NCI-H69 (cell line): ENCODE data around the gene DISP1.

Experiments
- DNase-seq: peaks from one replicate; lab custom pipeline; 2025; lab: John Stamatoyannopoulos, UW

The DISP1 gene

DNA sequence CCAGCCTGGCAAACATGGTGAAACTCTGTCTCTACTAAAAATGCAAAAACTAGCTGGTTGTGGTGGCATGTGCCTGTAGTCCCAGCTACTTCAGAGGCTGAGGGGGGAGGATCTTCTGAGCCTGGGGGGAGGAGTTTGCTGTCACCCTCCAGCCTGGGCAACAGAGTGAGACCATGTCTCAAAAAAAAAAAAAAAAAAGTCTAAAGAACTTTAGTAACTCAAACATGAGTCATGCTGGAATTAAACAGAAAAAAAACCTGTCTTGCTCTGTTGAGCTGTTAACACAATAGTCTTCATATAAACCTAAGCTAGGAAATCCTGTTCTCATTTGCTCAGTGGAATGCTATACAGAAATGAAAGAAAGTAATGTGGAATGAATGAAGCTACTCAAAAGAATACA, 16.7 kb upstream of the DISP1 start:
- no peak for DNase-seq

DNA sequence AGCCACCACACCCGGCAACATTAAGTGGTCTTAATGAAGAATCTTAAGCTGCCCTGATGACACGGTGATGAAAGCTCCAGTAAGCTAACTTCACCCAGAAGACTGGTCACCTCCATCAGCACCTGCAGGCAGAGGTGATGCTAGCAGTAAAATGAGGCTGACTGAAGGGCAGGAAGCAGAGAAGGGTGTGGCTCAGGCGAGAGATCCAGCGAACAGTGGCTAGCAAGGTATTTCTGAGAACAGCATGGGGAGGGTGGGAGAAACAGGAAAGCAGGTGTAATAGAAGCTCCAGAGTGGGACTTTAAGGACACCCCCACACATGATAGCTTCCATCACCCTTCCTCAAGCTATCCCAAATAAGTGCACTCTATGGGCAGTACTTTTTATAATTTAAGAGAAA, 15.9 kb upstream of the DISP1 start:
- DNase-seq, result peak; percentile 44

DNA sequence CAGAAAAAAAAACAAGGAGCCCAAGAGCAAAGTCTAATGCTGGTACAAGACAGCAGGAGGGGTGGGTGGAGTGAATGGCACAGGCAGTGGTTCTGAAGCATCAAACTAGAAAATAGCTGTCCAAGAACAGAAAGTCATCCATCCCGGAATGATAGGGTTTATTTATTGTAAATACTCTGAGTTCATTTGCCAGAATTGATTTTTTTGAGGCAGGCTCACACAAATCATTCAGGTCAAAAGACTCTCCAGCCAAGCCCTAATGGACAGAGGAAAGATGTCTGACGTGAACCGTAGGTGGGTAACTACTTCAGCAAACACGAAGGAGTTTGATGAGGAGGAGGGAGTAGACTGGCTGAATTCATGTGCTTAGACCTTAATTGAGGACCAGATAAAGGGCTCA, 13.8 kb upstream of the DISP1 start:
- DNase-seq, result peak; percentile 83

DNA sequence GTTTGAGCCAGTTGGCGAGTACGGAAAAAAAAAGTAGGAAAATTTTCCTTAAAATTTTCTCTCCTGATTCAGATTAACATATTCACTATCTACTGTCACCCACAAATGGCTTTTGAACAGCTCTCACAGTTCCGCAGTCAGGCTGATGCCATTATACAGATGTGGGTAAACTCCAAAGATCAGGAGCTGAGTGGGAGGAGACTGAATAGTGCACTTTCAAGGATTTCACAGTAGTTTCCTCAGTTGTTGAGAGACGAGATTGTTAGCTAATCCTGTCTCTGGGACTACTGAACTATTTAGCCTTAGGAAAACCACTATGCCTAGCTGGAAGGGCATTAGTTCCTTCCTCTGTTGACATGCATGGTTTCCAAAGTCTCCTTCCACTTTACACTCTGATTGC, 3.2 kb upstream of the DISP1 start:
- DNase-seq, result no peak

DNA sequence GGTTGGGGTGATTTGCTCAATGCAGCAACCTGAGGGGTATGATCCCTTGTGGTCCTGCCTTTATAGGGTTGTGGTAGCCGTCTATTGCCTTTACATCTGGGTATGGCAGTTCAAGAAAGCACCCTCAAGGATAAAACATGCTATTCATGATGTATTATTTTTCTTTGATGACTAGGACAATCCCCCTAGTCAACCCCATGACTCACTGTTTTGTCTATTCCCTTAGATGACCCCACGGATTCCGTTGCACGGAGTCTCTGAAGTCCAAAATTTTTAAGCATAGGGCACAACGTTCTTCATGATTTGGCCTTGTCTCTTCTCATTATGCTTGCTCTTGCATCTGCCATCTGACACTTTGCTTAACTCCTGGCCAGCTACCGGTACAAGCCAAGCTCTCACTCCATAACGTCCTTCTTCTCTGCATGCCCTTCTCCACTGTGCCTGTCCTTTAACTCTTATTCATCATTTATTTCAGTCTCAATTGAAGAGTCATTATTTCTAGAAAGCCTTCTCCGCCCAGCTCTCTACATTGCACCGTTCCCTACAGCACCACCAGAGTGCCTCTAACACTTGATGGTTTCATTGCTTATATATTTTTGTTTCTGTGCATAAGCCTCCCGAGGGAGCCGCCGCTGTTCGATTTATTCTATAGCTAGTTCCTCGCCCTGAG, 838 bp upstream of the DISP1 start:
- peak; percentile 58 for DNase-seq

DNA sequence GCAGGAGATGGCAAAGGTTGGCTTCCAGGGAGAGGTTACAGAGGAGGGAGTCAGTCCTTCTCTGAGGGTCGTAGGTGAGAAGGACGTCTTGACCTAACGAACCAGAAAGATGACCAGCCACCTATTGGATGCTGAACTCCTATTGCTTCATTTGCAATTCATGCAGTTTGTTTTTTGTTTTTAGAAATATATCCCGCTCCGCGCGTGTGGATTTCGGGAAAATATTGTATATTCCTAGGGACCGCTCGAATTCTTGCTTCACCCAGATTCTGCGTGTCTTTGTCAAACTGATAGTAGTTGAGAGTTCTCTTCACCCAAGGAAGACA, 564 bp downstream of the DISP1 start:
- DNase-seq, result peak; percentile 62

DNA sequence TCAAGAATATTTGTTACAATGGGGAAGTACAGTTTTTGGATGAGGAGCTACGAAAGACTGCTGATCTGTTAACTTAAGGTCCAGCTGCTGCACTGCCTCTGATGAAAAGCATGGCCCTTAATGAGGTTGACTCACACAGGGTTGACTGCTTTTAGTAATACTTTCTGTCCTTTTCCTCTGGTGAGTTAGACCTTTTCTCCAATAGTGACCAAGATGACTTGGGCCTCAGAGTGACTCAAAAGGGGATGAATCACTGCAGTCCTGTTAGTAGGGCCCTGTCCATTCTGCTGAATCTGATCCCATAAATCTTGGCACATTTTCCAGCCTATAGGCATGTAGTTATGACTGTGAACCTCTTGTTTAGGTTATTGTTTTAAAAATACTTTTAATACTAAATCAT, 2.7 kb downstream of the DISP1 start:
- DNase-seq, result peak; percentile 64

DNA sequence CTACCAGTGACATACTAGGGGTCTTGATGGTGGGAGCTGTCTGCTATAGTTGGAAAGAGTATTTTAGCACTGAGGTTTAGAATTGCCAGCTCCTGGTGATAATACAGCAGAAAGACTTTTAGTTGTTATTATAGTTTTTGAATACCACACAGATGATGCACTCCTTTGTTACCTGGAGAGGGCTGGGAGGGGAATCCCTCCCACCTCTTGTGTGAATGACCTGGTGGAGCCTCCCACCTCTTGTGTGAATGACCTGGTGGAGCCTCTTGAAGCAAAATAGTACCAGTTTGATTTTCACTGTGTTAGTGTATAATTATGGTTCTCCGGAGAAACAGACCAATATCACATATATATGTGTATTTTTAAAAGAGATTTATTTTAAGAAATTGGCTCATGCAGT, 3.3 kb downstream of the DISP1 start:
- DNase-seq, result no peak

DNA sequence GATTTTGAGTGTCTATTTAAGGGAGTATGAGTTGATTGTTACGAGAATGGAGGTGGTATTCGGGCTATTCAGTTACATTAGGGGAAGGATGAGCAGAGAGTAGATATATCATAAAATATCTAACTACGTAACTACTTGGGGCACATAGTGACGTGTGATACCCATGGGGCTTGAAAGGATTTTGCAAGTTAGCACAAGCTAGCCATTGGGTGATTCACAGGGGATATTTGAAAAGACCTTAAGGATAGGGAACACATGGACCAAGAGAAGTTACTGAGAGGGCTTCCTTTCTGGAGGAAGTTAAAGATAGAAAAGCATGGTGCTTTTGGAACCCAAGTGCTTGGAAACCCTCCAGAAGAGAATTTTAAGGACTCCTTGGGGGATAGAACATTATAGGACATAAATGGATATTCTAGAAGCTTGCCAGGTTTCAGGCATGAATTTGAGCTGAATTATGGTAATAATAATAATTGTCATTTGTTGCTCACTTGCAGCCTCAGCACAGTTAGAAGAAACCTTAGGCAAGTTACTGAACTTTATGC, 5.4 kb downstream of the DISP1 start:
- peak; percentile 73 for DNase-seq

DNA sequence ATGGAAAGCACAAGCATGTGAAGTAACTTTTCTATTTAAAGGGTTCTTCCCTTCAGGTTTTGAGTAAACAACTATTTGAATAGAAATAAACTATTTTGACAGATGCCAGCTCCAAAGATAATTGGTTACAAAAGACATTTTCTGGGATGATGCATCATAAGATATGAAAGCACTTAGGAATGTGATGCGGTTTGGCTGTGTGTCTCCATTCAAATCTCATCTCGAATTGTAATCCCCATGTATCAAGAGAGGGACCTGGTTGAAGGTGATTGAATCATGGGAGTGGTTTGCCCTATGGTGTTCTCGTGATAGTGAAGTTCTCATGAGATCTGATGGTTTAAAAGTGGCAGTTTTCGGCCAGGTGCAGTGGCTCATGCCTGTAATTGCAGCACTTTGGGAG, 6.4 kb downstream of the DISP1 start:
- no peak for DNase-seq

DNA sequence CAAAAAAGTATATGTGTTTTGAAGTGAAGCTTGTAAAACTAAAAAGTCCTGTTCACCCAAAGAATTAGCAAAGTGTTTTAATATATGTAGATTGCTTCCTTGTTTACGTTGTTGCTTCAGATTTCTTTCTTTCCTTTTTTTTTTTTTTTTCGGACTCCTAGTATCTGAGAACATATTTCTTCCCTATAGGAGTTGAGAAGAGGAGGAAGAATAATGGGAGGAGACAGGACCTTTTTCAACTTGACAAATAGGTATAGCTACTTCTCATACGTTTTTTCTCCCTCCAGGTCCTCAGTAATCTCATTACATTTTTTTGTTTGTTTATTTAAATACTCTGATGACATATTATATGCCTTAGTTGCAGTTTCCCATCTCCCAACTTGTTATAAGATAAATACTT, 8.9 kb downstream of the DISP1 start:
- DNase-seq, result peak; percentile 17

DNA sequence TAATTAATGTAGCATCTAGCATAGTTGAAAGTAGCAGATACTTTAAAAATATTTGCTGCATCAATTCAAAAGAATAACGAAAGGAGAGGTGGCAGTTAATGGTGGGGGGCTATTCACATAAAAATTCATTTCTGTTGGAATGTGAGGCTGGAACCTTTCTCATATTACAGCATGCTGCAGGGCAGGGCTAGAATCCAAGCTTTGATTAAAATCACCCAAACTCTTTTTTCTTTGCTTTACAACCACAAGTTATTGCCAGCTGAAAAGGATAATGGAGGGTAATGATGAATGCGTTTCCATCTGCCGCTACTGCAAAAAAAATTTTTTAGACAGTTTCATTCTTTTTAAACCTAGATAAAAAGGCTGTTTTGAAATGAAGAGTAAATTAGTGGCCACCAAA, 9.8 kb downstream of the DISP1 start:
- peak; percentile 84 for DNase-seq

DNA sequence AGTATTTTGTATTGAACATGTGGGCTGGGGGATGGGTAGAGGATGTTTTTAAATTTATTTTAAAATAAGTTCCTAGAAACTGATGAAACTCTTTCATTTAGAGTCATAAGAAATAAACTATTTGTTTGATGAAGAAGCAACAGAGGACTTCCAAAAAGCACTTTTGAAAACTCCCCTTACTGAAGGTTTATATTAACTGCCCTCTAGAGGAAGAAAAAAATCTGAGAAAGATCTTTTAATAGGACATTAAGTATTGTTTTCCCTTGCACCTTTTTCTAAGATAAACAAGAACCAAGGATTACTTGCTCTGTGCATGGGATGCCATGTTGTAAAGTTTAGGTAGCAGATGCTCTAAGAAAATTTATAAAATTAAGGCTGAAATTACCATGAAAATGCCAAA, 14.1 kb downstream of the DISP1 start:
- DNase-seq, result peak; percentile 41

DNA sequence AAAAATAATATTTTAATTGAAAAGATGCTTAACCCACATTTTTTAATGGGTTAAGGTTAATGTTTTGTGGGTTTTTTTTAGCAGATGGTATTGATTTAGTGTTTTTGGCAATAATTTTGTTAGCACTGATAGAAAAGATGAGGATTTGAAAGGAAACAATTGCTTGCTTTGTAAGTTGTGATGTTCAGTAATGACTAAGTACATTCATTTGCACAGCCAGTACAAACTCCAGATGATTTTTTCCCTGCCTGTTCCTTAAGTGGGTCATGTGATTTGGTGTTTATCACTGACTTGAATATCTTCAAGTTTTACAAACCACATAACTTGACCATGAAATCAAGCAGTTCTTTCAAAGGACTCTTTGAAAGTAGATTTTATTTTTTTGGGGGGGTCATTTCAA, 15.0 kb downstream of the DISP1 start:
- peak; percentile 43 for DNase-seq

DNA sequence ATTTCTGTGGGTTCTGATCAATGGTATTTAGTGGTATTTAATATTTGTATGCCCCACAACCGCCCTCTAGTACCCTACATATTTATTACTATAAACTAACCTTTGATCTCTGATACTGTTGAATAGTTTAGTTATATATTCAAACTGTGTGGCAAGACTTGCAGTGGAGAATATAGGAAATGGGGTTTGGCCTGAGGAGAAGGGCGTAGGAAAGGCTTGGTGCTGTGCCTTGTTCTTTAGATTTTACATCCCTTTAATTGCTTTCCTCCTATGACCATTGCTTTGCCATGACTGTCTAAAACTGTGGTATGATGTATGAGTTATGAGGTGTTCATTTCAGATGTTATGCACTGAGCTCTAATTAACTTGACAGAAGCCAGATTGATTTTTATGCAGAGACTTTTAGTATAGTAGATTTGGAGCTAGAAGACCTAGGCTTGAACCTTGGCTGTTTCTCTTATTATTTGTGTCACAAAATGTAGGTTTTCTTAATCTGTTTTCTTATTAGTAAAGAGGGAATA, 18.6 kb downstream of the DISP1 start:
- peak; percentile 82 for DNase-seq

DNA sequence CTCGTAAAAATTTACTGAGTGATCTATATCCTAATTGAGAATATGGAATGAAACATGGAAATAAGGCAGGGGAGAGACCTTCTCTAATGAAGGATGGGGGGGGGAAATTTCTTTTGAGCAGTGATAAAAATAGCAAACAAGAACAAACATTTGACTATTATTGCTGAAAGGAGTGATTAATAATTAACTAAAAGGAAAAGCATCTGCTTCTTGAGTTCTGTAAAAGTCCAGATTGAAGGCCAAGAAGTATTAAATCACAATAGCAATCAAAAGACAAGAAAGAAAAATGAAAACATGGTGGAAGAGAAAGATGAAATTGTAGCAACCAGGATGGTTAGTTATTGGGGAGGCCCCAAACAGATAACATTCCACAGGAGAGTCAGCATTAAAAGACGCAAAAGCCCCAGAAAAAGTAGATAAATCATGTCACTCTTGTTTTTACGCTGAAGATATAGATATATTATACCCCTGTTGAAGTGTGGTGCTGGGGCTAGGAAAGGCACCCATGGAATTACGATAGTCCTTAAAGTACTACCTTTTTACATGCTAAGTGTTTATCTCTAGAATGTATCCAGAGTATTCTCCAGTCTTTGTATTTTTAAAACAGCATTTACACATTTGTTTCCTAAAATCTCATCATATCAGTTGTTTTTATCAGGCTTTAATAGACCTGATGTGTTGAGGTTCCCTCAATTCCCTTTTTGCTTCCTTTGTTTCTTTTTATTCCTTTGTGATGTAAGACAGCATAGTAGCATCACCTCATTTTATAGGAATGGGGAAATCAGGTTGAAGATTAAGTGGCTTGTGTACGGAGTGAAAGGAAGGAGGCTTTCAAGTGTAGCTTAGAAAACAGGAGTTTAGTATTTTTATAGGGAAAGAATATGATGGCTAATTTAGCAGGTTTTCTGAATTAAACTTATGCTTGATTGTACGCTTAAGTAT, 28.9 kb downstream of the DISP1 start:
- DNase-seq, result peak; percentile 19

DNA sequence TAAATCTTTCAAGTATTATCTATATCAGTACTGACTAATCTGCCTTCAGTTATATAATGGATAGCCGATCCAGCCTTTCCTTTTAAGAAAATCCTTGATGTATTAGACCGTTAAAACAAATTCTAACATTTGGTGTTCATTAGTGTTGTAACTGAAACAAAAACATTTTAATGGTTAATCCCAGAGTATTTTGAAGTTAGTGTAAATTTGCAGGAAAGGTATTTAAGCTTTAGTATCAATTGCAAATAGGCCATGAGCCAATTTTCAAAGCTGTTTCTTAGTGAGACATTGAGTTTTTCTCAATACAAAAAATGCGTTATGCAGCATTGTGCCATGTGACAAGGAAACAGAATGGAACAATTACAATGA, 29.6 kb downstream of the DISP1 start:
- DNase-seq, result peak; percentile 28

DNA sequence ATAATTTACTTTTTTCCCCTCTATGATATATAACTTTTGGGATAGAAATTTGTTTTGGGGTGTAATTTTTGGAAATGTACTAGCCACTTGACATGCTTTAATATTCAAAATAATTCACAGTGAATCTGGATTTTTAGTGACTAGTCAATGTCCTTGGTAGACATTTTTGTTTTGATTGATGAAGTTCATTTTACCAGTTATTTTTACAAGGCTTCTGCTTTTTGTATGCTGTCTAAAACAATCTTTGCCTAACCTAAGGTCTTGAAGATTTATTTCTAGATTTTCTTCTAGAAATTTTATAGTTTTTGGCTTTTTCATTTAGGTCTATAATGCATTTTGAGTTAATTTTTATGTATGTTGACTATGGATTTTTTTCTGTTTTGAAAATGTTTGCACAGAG, 30.9 kb downstream of the DISP1 start:
- DNase-seq, result no peak

DNA sequence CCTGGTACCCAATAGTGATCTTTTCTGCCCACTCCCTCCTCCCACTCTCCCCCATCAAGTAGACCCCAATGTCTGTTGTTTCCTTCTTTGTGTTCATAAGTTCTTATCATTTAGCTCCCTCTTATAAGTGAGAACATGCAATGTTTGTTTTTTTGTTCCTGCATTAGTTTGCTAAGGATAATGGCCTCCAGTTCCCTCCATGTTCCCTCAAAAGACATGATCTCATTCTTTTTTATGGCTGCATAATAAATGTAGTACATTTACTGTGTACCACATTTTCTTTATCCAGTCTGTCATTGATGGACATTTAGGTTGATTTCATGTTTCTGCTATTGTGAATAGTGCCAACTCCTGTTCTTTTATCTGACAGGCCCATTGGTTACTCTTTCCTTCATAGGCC, 35.7 kb downstream of the DISP1 start:
- peak; percentile 18 for DNase-seq

DNA sequence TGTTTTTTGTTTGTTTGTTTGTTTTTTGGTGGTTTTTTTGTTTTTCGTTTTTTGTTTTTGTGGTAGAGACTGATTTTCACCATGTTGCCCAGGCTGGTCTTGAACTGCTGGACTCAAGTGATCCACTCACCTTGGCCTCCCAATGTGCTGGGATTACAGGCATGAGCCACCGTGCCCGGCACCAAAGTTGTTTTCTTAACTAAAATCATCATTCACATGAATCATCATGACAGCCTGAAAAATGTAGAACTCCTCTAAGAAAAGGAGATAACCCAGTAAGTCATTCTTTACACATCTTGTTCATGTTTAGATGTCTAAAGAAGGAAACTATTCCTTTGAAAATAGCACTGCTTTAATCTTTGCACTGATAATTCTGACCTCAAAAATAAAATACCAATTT, 37.5 kb downstream of the DISP1 start:
- no peak for DNase-seq

DNA sequence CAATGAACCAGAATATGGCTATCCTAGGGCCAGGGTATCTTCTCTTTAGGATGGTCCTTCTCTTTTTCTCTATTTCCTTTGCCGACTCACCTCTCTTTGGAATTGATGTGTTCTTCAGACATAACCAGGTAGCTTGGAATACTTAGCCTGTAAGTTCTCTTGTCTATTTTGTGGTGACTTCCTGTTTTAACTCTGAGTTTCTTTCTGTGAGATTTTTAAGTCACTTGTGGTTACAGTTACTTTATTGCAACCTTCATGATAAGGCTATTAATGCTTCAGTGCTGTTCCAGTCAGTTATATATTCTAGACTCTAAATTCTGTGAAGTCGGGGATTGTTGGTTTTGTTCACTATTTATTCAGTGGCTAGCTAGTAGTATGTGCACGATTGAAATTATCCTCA, 46.2 kb downstream of the DISP1 start:
- DNase-seq, result no peak
